Measurements from ENCODE around the gene CLCA2. TPM values are rescaled to one million over a fixed set of nuclear protein-coding genes. Genes with fewer than 3 reads are reported as not detected.

CLCA2 gene
- total RNA-seq, 1 experiment from 2014 or later = not detected

DNA sequence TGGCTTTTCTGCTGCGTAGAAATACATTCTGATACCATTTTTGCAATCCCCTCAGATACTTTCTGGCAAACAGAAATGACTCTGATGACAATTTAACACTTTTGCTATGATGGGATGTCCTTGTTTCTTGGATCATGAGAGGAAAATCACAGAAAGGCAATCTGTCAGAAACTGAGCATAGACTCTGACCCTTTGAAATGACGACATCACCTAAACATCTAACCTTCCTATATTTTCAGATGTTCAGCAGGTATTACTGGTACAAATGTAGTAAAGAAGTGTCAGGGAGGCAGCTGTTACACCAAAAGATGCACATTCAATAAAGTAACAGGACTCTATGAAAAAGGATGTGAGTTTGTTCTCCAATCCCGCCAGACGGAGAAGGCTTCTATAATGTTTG lies 58.0 kb downstream of the CLCA2 start:
- no peak overlapping the region for H2BK12ac ChIP-seq (ENCODE audit: insufficient read length, low read depth, low read length)
- H3K27me3 ChIP-seq (ENCODE audit: insufficient read depth, low read length) = no peaks in the 10 kb centered on the region
- H4K91ac ChIP-seq (ENCODE audit: insufficient read length, low read depth, low read length) = no peak overlapping the region
- H4K5ac ChIP-seq (ENCODE audit: insufficient read length, low read depth, low read length) = no peak overlapping the region
- no peak overlapping the region for H2AFZ ChIP-seq (ENCODE audit: low read length)
- H4K8ac ChIP-seq (replicated peaks; ENCODE audit: insufficient read length, low read depth, low read length) = no peak overlapping the region
- H3K79me2 ChIP-seq (ENCODE audit: insufficient read depth, low read length) = no peaks in the 10 kb centered on the region
- H2BK20ac ChIP-seq (ENCODE audit: low read depth, low read length, poor library complexity, severe bottlenecking) = no peak overlapping the region
- H3K23ac ChIP-seq (ENCODE audit: insufficient read length, low read depth, low read length) = no peak overlapping the region
- no peaks in the 10 kb centered on the region for H3K23me2 ChIP-seq (ENCODE audit: insufficient read length, low read depth, low read length, poor library complexity, severe bottlenecking)
- peaks cover 13 to 16% of the 10 kb centered on the region in 2 experiments for H3K4me1 Mint-ChIP-seq
- H2BK15ac ChIP-seq (ENCODE audit: low read depth, low read length) = no peak overlapping the region
- no peak overlapping the region for H3K4me3 Mint-ChIP-seq
- no peak for DNase-seq
- no peak overlapping the region for H3K4me2 ChIP-seq (ENCODE audit: insufficient read depth, insufficient read length, low read length)
- H3K4me1 ChIP-seq (ENCODE audit: insufficient read depth, low read length) = no peaks in the 10 kb centered on the region
- H3K27me3 Mint-ChIP-seq (ENCODE audit: low read depth) = no peaks in the 10 kb centered on the region
- no peak overlapping the region for H3K18ac ChIP-seq (ENCODE audit: insufficient read length, low read depth, low read length)
- no peak overlapping the region for H2BK120ac ChIP-seq (ENCODE audit: low read depth, low read length, poor library complexity, severe bottlenecking)
- TF ChIP-seq, protein P1, sequence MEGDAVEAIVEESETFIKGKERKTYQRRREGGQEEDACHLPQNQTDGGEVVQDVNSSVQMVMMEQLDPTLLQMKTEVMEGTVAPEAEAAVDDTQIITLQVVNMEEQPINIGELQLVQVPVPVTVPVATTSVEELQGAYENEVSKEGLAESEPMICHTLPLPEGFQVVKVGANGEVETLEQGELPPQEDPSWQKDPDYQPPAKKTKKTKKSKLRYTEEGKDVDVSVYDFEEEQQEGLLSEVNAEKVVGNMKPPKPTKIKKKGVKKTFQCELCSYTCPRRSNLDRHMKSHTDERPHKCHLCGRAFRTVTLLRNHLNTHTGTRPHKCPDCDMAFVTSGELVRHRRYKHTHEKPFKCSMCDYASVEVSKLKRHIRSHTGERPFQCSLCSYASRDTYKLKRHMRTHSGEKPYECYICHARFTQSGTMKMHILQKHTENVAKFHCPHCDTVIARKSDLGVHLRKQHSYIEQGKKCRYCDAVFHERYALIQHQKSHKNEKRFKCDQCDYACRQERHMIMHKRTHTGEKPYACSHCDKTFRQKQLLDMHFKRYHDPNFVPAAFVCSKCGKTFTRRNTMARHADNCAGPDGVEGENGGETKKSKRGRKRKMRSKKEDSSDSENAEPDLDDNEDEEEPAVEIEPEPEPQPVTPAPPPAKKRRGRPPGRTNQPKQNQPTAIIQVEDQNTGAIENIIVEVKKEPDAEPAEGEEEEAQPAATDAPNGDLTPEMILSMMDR (conservative IDR thresholded peaks at IDR 0.05) = no peak
- no peak overlapping the region for H3K14ac ChIP-seq (ENCODE audit: insufficient read depth, low read length)
- no peak overlapping the region for H3K4ac ChIP-seq (ENCODE audit: low read depth, low read length)
- H4K20me1 ChIP-seq (ENCODE audit: control insufficient read depth, insufficient read depth, insufficient read length) = no peaks in the 10 kb centered on the region
- H3K27ac Mint-ChIP-seq = no peak overlapping the region
- H3T11ph ChIP-seq (ENCODE audit: low read length) = no peak overlapping the region
- H3K9me3 ChIP-seq (ENCODE audit: control insufficient read depth, low read depth, low read length) = no peaks in the 10 kb centered on the region
- no peaks in the 10 kb centered on the region for H3K79me1 ChIP-seq (ENCODE audit: insufficient read depth, low read depth, low read length, poor library complexity, severe bottlenecking)
- WGBS (ENCODE audit: extremely low coverage, insufficient read length, low lambda C conversion rate) = no CpG with 5 or more reads among the region's 4 CpGs
- no peaks in the 10 kb centered on the region for H3K36me3 Mint-ChIP-seq (ENCODE audit: insufficient read depth in 1 of 3, low read depth in 3 of 3)
- no peak overlapping the region for H2BK5ac ChIP-seq (ENCODE audit: insufficient read length, low read length)
- H3K9ac ChIP-seq (ENCODE audit: extremely low read depth, insufficient read length, low read length) = no peak overlapping the region
- no peak overlapping the region for H3K27ac ChIP-seq (ENCODE audit: insufficient read length, low read depth, low read length)
- no peaks in the 10 kb centered on the region; a peak in 1 of 5 replicates for H3K9me3 Mint-ChIP-seq
- H2AK5ac ChIP-seq (ENCODE audit: insufficient read length, low read length) = no peak overlapping the region
- no peak overlapping the region for H3K56ac ChIP-seq (ENCODE audit: insufficient read length, low read depth, low read length)

All from H9 (cell line).